Central memory CD8-positive, alpha-beta T cell (primary cell): ENCODE results near the gene PALLD.
A peak's percentile ranks its signal among the peaks of the same experiment; 100 is the strongest.

Source experiments
- ATAC-seq: fragments of 150-1000 bp; cut with Tn5 transposase; replicated peaks from 2 replicates; pipeline ENCODE4 v1.10.0; 2022; ENCODE audit warnings: mild to moderate bottlenecking, moderate FRiP score, moderate number of reproducible peaks; ENCODE audit not compliant: poor library complexity, severe bottlenecking; ENCODE audit errors: extremely low read depth
- DNase-seq, 2 donors: peaks; one replicate each; pipeline ENCODE4 v3.0.0; 2021; ENCODE audit warnings: low spot score in 2 of 2
- H3K27ac Mint-ChIP-seq: one replicate; pipeline ENCODE4 v1.8.0; 2022; ENCODE audit warnings: low read depth, mild to moderate bottlenecking, moderate library complexity, mixed read lengths
- H3K27me3 Mint-ChIP-seq: one replicate; pipeline ENCODE4 v1.8.0; 2022; ENCODE audit warnings: mixed read lengths
- H3K36me3 Mint-ChIP-seq: one replicate; pipeline ENCODE4 v1.8.0; 2022; ENCODE audit warnings: mild to moderate bottlenecking, moderate library complexity, mixed read lengths; ENCODE audit not compliant: insufficient read depth
- H3K4me1 Mint-ChIP-seq: one replicate; pipeline ENCODE4 v1.8.0; 2022; ENCODE audit warnings: mixed read lengths
- H3K4me3 Mint-ChIP-seq: one replicate; pipeline ENCODE4 v1.8.0; 2022; ENCODE audit warnings: mild to moderate bottlenecking, moderate library complexity, mixed read lengths
- H3K9me3 Mint-ChIP-seq: one replicate; pipeline ENCODE4 v1.8.0; 2022; ENCODE audit warnings: mixed read lengths

The PALLD gene

GRCh38 chr4:168537086-168537485, 40.2 kb downstream of the PALLD start:
- no peak overlapping the region for H3K27ac Mint-ChIP-seq
- H3K27me3 Mint-ChIP-seq, result peaks cover 7% of the 10 kb centered on the region
- no peaks in the 10 kb centered on the region for H3K36me3 Mint-ChIP-seq
- ATAC-seq (no peak), DNase-seq (no peak)
- H3K9me3 Mint-ChIP-seq, result no peaks in the 10 kb centered on the region
- H3K4me3 Mint-ChIP-seq, result no peak overlapping the region
- H3K4me1 Mint-ChIP-seq, result no peaks in the 10 kb centered on the region

- no peak for DNase-seq
- no peak overlapping the region for H3K4me3 Mint-ChIP-seq
- H3K9me3 Mint-ChIP-seq, result no peaks in the 10 kb centered on the region
- H3K27ac Mint-ChIP-seq, result no peak overlapping the region
- no peaks in the 10 kb centered on the region for H3K4me1 Mint-ChIP-seq
- no peaks in the 10 kb centered on the region for H3K36me3 Mint-ChIP-seq
- H3K27me3 Mint-ChIP-seq, result peaks cover 7% of the 10 kb centered on the region
- no peak for ATAC-seq
Observed at GRCh38 chr4:168537571-168537970, 40.7 kb downstream of the PALLD start.

- H3K4me3 Mint-ChIP-seq, result no peak overlapping the region
- H3K27ac Mint-ChIP-seq, result no peak overlapping the region
- H3K9me3 Mint-ChIP-seq, result no peaks in the 10 kb centered on the region
- ATAC-seq (no peak), DNase-seq (no peak)
- peaks cover 7% of the 10 kb centered on the region for H3K27me3 Mint-ChIP-seq
- no peaks in the 10 kb centered on the region for H3K36me3 Mint-ChIP-seq
- H3K4me1 Mint-ChIP-seq, result no peaks in the 10 kb centered on the region
Observed at GRCh38 chr4:168538632-168539031, 41.8 kb downstream of the PALLD start.

- Mint-ChIP-seq H3K4me3 (no peak overlapping the region), H3K9me3 (no peaks in the 10 kb centered on the region), H3K4me1 (no peaks in the 10 kb centered on the region), H3K27ac (no peak overlapping the region), H3K36me3 (no peaks in the 10 kb centered on the region), H3K27me3 (peaks cover 7% of the 10 kb centered on the region)
- ATAC-seq, result no peak
- DNase-seq, result no peak
Observed at GRCh38 chr4:168540086-168540485, 43.2 kb downstream of the PALLD start.

GRCh38 chr4:168540503-168541265, 43.8 kb downstream of the PALLD start:
- no peak for ATAC-seq
- no peak for DNase-seq
- Mint-ChIP-seq H3K36me3 (no peaks in the 10 kb centered on the region), H3K27ac (no peak overlapping the region), H3K27me3 (peaks cover 7% of the 10 kb centered on the region), H3K4me3 (no peak overlapping the region), H3K9me3 (no peaks in the 10 kb centered on the region), H3K4me1 (no peaks in the 10 kb centered on the region)

- H3K36me3 Mint-ChIP-seq, result no peaks in the 10 kb centered on the region
- no peak for DNase-seq
- no peaks in the 10 kb centered on the region for H3K9me3 Mint-ChIP-seq
- no peak overlapping the region for H3K27ac Mint-ChIP-seq
- H3K27me3 Mint-ChIP-seq, result peaks cover 2% of the 10 kb centered on the region
- no peak overlapping the region for H3K4me3 Mint-ChIP-seq
- no peaks in the 10 kb centered on the region for H3K4me1 Mint-ChIP-seq
- no peak for ATAC-seq
Observed at GRCh38 chr4:168541266-168541953, 44.6 kb downstream of the PALLD start.

GRCh38 chr4:168549143-168549542, 52.3 kb downstream of the PALLD start:
- Mint-ChIP-seq H3K27me3 (peaks cover 16% of the 10 kb centered on the region), H3K9me3 (no peaks in the 10 kb centered on the region), H3K27ac (no peak overlapping the region), H3K4me3 (no peak overlapping the region), H3K4me1 (no peaks in the 10 kb centered on the region), H3K36me3 (no peaks in the 10 kb centered on the region)
- DNase-seq (no peak), ATAC-seq (no peak)

- H3K27me3 Mint-ChIP-seq, result peaks cover 21% of the 10 kb centered on the region
Observed at GRCh38 chr4:168550064-168550766, 53.4 kb downstream of the PALLD start.

GRCh38 chr4:168551211-168551610, 54.4 kb downstream of the PALLD start:
- H3K4me1 Mint-ChIP-seq, result no peaks in the 10 kb centered on the region
- no peaks in the 10 kb centered on the region for H3K9me3 Mint-ChIP-seq
- H3K27ac Mint-ChIP-seq, result no peak overlapping the region
- no peak for DNase-seq
- peaks cover 21% of the 10 kb centered on the region for H3K27me3 Mint-ChIP-seq
- no peak overlapping the region for H3K4me3 Mint-ChIP-seq
- H3K36me3 Mint-ChIP-seq, result no peaks in the 10 kb centered on the region
- ATAC-seq, result no peak

More at GRCh38 chr4:168550064-168550766, 53.4 kb downstream of the PALLD start:
- Mint-ChIP-seq H3K27ac (no peak overlapping the region), H3K4me3 (no peak overlapping the region), H3K9me3 (no peaks in the 10 kb centered on the region), H3K36me3 (no peaks in the 10 kb centered on the region), H3K4me1 (no peaks in the 10 kb centered on the region)
- no peak for DNase-seq
- no peak for ATAC-seq

GRCh38 chr4:168551945-168552695, 55.3 kb downstream of the PALLD start:
- no peaks in the 10 kb centered on the region for H3K9me3 Mint-ChIP-seq
- no peaks in the 10 kb centered on the region for H3K36me3 Mint-ChIP-seq
- peaks cover 24% of the 10 kb centered on the region for H3K27me3 Mint-ChIP-seq
- no peak overlapping the region for H3K27ac Mint-ChIP-seq
- H3K4me1 Mint-ChIP-seq, result no peaks in the 10 kb centered on the region
- DNase-seq (no peak), ATAC-seq (peak; percentile 43)
- H3K4me3 Mint-ChIP-seq, result no peak overlapping the region

- no peak for DNase-seq
- H3K36me3 Mint-ChIP-seq, result no peaks in the 10 kb centered on the region
- no peak overlapping the region for H3K27ac Mint-ChIP-seq
- peaks cover 41% of the 10 kb centered on the region for H3K27me3 Mint-ChIP-seq
- H3K9me3 Mint-ChIP-seq, result no peaks in the 10 kb centered on the region
- no peaks in the 10 kb centered on the region for H3K4me1 Mint-ChIP-seq
- ATAC-seq, result no peak
- no peak overlapping the region for H3K4me3 Mint-ChIP-seq
Observed at GRCh38 chr4:168553714-168554370, 57.0 kb downstream of the PALLD start.

- Mint-ChIP-seq H3K27ac (no peak overlapping the region), H3K4me1 (no peaks in the 10 kb centered on the region), H3K4me3 (no peak overlapping the region), H3K27me3 (peaks cover 54% of the 10 kb centered on the region), H3K9me3 (no peaks in the 10 kb centered on the region), H3K36me3 (no peaks in the 10 kb centered on the region)
- ATAC-seq, result no peak
- no peak for DNase-seq
Observed at GRCh38 chr4:168555437-168555836, 58.6 kb downstream of the PALLD start.
